Measurements from ENCODE around the gene PLCB4. TPM values are rescaled to one million over a fixed set of nuclear protein-coding genes. Genes with fewer than 3 reads are reported as not detected.

PLCB4 gene
- total RNA-seq, 4 donors from 2014 or later = 2.3 to 3.9 (median 3.3) TPM

DNA sequence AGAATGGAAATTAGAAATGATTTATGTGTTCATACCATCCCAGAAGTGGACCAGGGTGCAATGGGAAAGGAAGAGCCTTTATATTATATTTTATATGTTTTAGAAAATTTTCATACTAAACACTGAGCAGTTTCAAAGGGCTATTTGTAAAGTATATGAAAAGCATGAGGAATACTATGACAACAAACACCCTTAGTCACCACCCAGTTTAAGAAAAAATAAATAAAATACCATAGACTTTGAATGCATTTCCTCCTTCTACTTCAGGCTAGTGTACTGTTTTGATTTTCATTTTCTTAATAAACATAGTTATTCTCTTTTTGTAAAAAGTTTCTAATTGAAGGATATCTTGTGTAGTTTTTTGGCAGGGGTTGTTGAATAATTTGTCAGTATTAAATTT is 191.1 kb downstream of the PLCB4 start:
- no peak for TF ChIP-seq POLR2A (IDR thresholded peaks at IDR 0.05)
- TF ChIP-seq, protein P1, sequence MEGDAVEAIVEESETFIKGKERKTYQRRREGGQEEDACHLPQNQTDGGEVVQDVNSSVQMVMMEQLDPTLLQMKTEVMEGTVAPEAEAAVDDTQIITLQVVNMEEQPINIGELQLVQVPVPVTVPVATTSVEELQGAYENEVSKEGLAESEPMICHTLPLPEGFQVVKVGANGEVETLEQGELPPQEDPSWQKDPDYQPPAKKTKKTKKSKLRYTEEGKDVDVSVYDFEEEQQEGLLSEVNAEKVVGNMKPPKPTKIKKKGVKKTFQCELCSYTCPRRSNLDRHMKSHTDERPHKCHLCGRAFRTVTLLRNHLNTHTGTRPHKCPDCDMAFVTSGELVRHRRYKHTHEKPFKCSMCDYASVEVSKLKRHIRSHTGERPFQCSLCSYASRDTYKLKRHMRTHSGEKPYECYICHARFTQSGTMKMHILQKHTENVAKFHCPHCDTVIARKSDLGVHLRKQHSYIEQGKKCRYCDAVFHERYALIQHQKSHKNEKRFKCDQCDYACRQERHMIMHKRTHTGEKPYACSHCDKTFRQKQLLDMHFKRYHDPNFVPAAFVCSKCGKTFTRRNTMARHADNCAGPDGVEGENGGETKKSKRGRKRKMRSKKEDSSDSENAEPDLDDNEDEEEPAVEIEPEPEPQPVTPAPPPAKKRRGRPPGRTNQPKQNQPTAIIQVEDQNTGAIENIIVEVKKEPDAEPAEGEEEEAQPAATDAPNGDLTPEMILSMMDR (IDR thresholded peaks at IDR 0.05 in 4 of 5, conservative IDR thresholded peaks at IDR 0.05 in 1 of 5) = no peak
- intact Hi-C loops (cut with DNase I; ENCODE audit: low total_unique reads) = no loop called here
- peaks cover 0 to 19% of the 10 kb centered on the region in 2 donors for H3K4me1 ChIP-seq

DNA sequence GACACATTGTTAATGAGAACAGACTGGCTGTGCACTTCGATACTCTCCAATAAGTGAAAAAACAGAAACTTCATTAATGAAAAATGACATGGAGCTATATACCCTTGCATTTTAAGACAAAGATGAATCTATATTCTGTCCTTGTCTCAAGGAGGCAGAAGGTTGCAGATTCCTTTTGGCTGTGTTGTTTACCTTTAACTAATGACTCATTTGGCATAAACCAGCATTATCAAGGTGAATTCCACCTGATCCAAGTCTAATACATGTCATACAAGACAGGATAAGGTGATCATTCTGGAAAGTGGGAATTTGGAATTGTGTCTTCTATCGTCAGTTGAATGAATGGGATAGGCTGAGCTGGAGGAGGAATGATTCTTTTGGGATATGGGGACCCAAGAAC is 192.9 kb downstream of the PLCB4 start:
- no peak overlapping the region for H3K27ac ChIP-seq

More for the DNA sequence above, 191.1 kb downstream of the PLCB4 start:
- no peak overlapping the region for H3K4me3 ChIP-seq
- no peaks in the 10 kb centered on the region for H3K36me3 ChIP-seq
- H3K27me3 ChIP-seq = no peaks in the 10 kb centered on the region
- DNase-seq = no peak
- in situ Hi-C loops (cut with MboI; ENCODE audit: low sequenced_read_pairs in 4 of 4) = no loop called here
- no peaks in the 10 kb centered on the region for H3K9me3 ChIP-seq
- no peak overlapping the region for H3K27ac ChIP-seq
- ATAC-seq = no peak

DNA sequence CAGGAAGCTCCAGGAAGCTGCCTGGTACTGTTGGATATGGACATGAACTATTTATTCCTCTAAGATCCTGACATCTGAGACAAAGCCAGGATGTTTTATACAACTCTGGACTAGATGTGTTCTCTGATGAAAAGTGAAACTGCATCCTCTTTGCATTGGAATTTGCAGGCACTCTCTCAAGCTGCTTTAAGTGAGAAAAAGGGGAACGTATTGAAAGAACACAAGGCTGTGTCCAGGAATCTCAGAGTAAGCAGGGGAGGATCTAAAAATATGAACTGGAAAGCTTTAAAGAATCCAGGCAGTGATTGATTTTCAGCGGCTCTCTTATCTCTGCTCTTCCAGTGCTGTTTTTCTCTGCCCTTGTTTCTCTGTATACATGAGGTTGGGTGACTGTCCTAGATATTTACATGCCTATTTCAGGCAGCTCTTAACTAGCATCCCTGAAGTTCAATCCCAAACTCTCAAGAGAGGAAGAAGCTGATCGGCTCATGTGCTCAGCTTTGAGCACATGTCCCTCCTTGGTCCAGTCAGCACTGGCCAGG is 193.8 kb downstream of the PLCB4 start:
- no peak for DNase-seq
- H3K4me3 ChIP-seq = no peak overlapping the region
- peak overlapping the region in 2 of 4 donors; percentile 29 to 33 for H3K27ac ChIP-seq
- H3K9me3 ChIP-seq = no peaks in the 10 kb centered on the region
- H3K4me1 ChIP-seq = peaks cover 0 to 19% of the 10 kb centered on the region in 2 donors
- intact Hi-C loops (cut with DNase I; ENCODE audit: low total_unique reads) (no loop called here), in situ Hi-C loops (cut with MboI; ENCODE audit: low sequenced_read_pairs in 4 of 4) (no loop called here)
- H3K27me3 ChIP-seq = no peaks in the 10 kb centered on the region
- no peak for ATAC-seq
- TF ChIP-seq POLR2A (IDR thresholded peaks at IDR 0.05) = no peak
- TF ChIP-seq, protein P1 (IDR thresholded peaks at IDR 0.05 in 4 of 5, conservative IDR thresholded peaks at IDR 0.05 in 1 of 5) = no peak
- no peaks in the 10 kb centered on the region for H3K36me3 ChIP-seq

More for the DNA sequence above, 192.9 kb downstream of the PLCB4 start:
- Histone ChIP-seq H3K9me3 (no peaks in the 10 kb centered on the region), H3K27me3 (no peaks in the 10 kb centered on the region), H3K4me1 (peaks cover 0 to 19% of the 10 kb centered on the region in 2 donors), H3K4me3 (no peak overlapping the region), H3K36me3 (no peaks in the 10 kb centered on the region)
- no peak for TF ChIP-seq POLR2A (IDR thresholded peaks at IDR 0.05)
- TF ChIP-seq, protein P1 (IDR thresholded peaks at IDR 0.05 in 4 of 5, conservative IDR thresholded peaks at IDR 0.05 in 1 of 5) = no peak
- DNase-seq (no peak), ATAC-seq (no peak)
- in situ Hi-C loops (cut with MboI; ENCODE audit: low sequenced_read_pairs in 4 of 4) = no loop called here
- intact Hi-C loops (cut with DNase I; ENCODE audit: low total_unique reads) = no loop called here

DNA sequence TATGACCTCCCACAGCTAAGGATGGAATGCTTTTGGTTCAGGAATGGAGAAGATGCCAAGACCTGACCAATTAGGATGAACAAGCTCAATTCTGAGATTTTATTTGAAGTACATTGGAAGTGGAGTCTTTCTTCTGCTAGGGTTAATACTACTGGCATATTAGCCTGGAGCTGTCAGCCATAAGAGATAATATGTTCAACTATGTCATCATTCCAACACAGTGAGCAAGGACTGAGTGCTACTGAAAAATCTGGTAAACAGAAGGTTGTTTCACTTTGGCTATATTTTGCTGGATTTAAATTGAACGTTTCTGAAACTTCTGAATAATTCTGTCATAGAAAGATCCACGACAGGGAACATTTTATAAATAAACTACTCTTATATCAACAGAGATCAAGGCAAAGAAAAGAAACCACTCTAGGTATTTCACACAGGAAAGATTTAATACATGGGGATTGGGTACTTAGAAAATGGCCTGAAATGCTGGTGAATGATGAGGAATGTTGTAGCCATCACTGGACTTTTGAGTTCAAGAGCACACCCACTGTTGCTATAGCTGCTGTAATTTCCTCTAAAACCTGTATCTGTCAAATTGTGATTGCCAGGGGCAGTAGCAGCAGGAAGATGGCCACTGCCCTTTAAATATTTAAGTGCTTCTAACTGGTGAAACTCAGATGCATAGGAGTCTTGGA is 200.5 kb downstream of the PLCB4 start:
- peaks cover 0 to 19% of the 10 kb centered on the region in 2 donors for H3K4me1 ChIP-seq
- TF ChIP-seq, protein P1 (IDR thresholded peaks at IDR 0.05 in 4 of 5, conservative IDR thresholded peaks at IDR 0.05 in 1 of 5) = no peak
- TF ChIP-seq POLR2A (IDR thresholded peaks at IDR 0.05) = no peak
- no peak overlapping the region for H3K27ac ChIP-seq
- intact Hi-C loops (cut with DNase I; ENCODE audit: low total_unique reads) = no loop called here
- no peak overlapping the region for H3K4me3 ChIP-seq
- H3K9me3 ChIP-seq = no peaks in the 10 kb centered on the region
- no peaks in the 10 kb centered on the region for H3K36me3 ChIP-seq
- no peak for ATAC-seq
- no peaks in the 10 kb centered on the region for H3K27me3 ChIP-seq
- in situ Hi-C loops (cut with MboI; ENCODE audit: low sequenced_read_pairs in 4 of 4) = no loop called here
- DNase-seq = no peak

Data from gastrocnemius medialis (tissue), 4 donors.